Measurements from ENCODE around the gene CD47.

GRCh38 chr3:108014943-108015342 is 75.9 kb downstream of the CD47 start:
- TF ChIP-seq, protein P1, sequence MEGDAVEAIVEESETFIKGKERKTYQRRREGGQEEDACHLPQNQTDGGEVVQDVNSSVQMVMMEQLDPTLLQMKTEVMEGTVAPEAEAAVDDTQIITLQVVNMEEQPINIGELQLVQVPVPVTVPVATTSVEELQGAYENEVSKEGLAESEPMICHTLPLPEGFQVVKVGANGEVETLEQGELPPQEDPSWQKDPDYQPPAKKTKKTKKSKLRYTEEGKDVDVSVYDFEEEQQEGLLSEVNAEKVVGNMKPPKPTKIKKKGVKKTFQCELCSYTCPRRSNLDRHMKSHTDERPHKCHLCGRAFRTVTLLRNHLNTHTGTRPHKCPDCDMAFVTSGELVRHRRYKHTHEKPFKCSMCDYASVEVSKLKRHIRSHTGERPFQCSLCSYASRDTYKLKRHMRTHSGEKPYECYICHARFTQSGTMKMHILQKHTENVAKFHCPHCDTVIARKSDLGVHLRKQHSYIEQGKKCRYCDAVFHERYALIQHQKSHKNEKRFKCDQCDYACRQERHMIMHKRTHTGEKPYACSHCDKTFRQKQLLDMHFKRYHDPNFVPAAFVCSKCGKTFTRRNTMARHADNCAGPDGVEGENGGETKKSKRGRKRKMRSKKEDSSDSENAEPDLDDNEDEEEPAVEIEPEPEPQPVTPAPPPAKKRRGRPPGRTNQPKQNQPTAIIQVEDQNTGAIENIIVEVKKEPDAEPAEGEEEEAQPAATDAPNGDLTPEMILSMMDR (IDR thresholded peaks at IDR 0.05), result no peak
- TF ChIP-seq POLR2A (IDR thresholded peaks at IDR 0.05), result no peak
- no peak for TF ChIP-seq POLR2AphosphoS5 (IDR thresholded peaks at IDR 0.05)
- no peak for TF ChIP-seq EP300 (IDR thresholded peaks at IDR 0.05)

Measured in sigmoid colon (tissue), 4 donors.